Esophagus (tissue), 2 donors: Measurements from ENCODE around the gene CDH15. TPM values are rescaled to one million over a fixed set of nuclear protein-coding genes. Genes with fewer than 3 reads are reported as not detected.

Experiments
- H3K27ac ChIP-seq, 2 donors: one replicate each; pipeline ENCODE4 v1.5.1; 2013; ENCODE audit warnings: low read depth in 2 of 2, mild to moderate bottlenecking in 2 of 2, inconsistent platforms in 1 of 2, low read length in 1 of 2, moderate library complexity in 1 of 2
- H3K27me3 ChIP-seq, 2 donors: one replicate each; pipeline ENCODE4 v1.6.1; 2013; ENCODE audit warnings: low read length in 2 of 2, control low read depth in 1 of 2, mild to moderate bottlenecking in 1 of 2; ENCODE audit not compliant: insufficient read depth in 2 of 2, control insufficient read depth in 1 of 2
- H3K36me3 ChIP-seq, 2 donors: one replicate each; pipeline ENCODE4 v1.6.1; 2013; ENCODE audit warnings: low read length in 1 of 2; ENCODE audit not compliant: control insufficient read depth in 2 of 2, insufficient read depth in 2 of 2
- H3K4me1 ChIP-seq, 2 donors: one replicate each; pipeline ENCODE4 v1.6.1; 2013; ENCODE audit warnings: low read length in 1 of 2; ENCODE audit not compliant: control insufficient read depth in 2 of 2, insufficient read depth in 2 of 2
- H3K4me3 ChIP-seq, 2 donors: one replicate each; pipeline ENCODE4 v1.5.1; 2013; ENCODE audit warnings: low read length in 2 of 2, mild to moderate bottlenecking in 2 of 2, low read depth in 1 of 2, moderate library complexity in 1 of 2
- H3K9me3 ChIP-seq, 2 donors: one replicate each; pipeline ENCODE4 v1.6.1; 2013; ENCODE audit warnings: mild to moderate bottlenecking in 2 of 2, low read depth in 1 of 2, low read length in 1 of 2, moderate library complexity in 1 of 2; ENCODE audit not compliant: control insufficient read depth in 2 of 2, insufficient read depth in 1 of 2
- WGBS, 2 donors: extraction: QIAGEN DNeasy Blood & Tissue Kit; methylation state at CpG; one replicate each; pipeline ENCODE4 v1.1.7; 2013; 5-methylcytosine and 5-hydroxymethylcytosine counted together
- polyA plus RNA-seq, 2 donors: library from polyadenylated mRNA; stranded (reverse); fragments of 200-250 nt; gene quantifications; one replicate each; pipeline ENCODE4 v1.2.3, GENCODE V29; 2013
- donor health status: healthy with polysubstance abuse.
- donor health status: Bipolar disorder and iron deficiency.

CDH15 gene
- polyA plus RNA-seq, 2 donors = not detected

DNA sequence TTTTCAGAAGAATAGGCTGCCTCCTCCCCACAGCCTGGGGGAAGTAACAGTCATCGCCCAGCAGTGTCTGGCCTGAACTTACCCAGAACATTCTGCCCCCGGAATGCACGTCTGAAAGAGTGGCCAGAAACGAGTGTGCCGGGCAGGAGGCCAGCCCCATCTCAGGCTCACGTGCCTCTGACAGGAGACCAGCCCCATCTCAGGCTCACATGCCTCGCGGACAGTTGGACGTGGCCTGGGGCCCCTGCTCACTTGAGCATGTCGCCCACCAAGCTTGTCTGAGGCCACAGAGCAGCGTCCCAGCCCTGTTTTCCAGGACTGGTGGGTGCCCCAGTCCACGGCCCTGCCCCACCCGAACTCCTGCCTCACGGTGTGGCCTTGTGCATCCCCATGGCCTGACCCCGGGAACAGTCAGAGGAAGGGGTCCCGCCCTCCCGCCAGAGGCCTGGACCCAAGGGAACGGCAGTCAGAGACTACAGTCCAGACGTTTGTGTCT is 16.3 kb upstream of the CDH15 start:
- H3K9me3 ChIP-seq = no peaks in the 10 kb centered on the region
- no peak overlapping the region for H3K4me3 ChIP-seq
- peaks cover 3 to 24% of the 10 kb centered on the region in 2 donors for H3K4me1 ChIP-seq
- H3K36me3 ChIP-seq = peaks cover 3 to 7% of the 10 kb centered on the region in 2 donors
- no peaks in the 10 kb centered on the region for H3K27me3 ChIP-seq
- 21 to 28% methylated on average over 19 of the region's 19 CpGs for WGBS, 2 donors
- no peak overlapping the region for H3K27ac ChIP-seq

DNA sequence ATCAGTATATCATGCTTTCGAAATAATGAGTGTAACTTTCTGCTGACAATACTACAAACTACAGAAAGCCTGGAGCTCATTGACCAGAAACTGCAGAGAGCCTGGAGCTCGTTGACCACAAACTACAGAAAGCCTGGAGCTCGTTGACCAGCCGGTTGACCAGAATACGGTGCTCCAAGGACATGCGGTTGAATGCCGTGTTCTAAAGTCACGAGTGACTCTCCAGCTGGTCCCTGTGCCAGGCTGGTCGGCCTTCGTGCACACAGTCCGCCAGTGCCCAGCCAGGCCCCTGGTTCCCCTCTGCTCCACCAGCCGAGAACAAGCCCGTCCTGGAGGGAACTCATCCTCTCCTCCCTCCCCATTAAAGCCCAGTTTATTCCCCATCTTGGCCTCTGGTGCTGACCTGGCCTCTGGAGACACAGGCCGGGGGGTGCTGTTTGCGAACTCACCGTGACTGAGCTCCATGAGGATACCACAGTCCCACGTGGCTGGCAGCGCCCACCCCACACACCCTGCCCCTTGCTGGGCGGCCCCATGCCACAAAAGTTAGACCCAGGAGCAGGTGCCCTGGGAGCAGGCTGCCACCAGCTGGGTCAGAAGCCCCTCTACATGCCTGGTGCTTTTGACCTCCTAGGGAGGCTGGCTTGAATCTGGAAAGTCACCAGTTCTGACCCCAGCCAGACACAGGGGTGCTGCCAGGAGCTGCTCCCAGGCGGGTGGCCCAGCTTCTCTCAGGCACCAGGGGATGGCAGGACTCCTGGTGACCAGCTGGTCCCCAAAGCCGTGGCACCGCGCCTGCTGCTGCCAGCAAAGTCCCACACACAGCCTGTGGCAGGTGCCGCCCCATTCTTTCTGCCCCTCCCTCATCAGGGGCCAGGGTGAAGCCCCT is 15.5 kb upstream of the CDH15 start:
- Histone ChIP-seq H3K4me3 (no peak overlapping the region), H3K9me3 (no peaks in the 10 kb centered on the region), H3K36me3 (peaks cover 0 to 2% of the 10 kb centered on the region in 2 donors), H3K27me3 (no peaks in the 10 kb centered on the region), H3K4me1 (peaks cover 0 to 20% of the 10 kb centered on the region in 2 donors), H3K27ac (no peak overlapping the region)
- 57 to 60% methylated on average over 24 of the region's 24 CpGs for WGBS, 2 donors

DNA sequence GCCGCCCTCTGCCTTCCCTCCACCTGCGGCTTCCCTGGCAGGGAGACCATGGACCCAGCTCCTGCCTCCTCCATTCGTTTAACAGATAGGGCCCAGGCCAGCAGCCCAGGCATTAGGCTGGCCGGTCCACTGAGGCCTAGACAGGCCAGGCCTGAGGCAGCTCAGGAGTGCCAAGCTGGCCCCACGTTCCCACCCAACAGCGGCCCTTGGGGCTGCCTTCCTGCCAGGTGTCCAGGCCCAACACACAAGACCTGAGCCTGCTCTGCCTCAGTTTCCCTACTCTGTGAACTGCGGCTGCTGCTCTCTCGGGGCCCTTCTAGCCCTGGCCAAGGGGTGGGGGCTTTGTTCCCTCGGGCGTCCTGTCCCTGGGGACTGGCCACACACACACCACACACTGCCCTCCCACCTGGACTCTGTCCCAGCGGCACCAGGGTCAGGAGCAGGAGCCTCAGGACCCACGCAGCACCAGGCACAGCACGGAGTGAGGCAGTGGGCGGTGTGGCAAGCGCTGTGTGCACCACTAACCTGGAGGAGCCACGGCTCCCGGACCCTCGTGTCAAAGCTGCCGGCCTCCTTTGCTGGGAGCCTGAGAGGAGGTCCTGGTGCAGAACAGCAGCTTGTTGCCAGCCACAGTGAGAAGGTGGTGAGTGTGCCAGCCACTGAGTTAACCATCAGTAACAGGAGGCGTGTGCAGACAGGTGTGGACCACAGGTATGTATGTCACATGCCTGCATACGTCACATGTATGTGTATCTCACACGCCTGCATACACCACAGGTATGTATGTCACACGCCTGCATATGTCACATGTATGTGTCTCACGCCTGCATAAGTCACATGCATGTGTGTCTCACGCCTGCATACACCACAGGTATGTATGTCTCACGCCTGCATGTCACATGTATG is 14.6 kb upstream of the CDH15 start:
- 67 to 69% methylated on average over 26 of the region's 26 CpGs for WGBS, 2 donors

DNA sequence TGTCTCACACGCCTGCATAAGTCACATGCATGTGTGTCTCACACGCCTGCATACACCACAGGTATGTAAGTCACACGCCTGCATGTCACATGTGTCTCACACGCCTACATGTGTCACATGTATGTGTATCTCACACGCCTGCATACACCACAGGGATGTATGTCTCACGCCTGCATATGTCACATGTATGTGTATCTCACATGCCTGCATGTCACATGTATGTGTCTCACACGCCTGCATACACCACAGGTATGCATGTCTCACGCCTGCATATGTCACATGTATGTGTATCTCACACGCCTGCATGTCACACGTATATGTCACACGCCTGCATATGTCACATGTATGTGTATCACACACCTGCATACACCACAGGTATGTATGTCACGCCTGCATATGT is 13.8 kb upstream of the CDH15 start:
- Histone ChIP-seq H3K4me1 (peaks cover 0 to 20% of the 10 kb centered on the region in 2 donors), H3K9me3 (no peaks in the 10 kb centered on the region), H3K27me3 (no peaks in the 10 kb centered on the region), H3K4me3 (no peak overlapping the region), H3K27ac (no peak overlapping the region), H3K36me3 (peaks cover 0 to 2% of the 10 kb centered on the region in 2 donors)
- 92 to 94% methylated on average over 12 of the region's 12 CpGs for WGBS, 2 donors

More for the DNA sequence above, 14.6 kb upstream of the CDH15 start:
- peaks cover 0 to 2% of the 10 kb centered on the region in 2 donors for H3K36me3 ChIP-seq
- no peak overlapping the region for H3K27ac ChIP-seq
- H3K4me1 ChIP-seq = peaks cover 0 to 20% of the 10 kb centered on the region in 2 donors
- no peaks in the 10 kb centered on the region for H3K9me3 ChIP-seq
- no peaks in the 10 kb centered on the region for H3K27me3 ChIP-seq
- no peak overlapping the region for H3K4me3 ChIP-seq

DNA sequence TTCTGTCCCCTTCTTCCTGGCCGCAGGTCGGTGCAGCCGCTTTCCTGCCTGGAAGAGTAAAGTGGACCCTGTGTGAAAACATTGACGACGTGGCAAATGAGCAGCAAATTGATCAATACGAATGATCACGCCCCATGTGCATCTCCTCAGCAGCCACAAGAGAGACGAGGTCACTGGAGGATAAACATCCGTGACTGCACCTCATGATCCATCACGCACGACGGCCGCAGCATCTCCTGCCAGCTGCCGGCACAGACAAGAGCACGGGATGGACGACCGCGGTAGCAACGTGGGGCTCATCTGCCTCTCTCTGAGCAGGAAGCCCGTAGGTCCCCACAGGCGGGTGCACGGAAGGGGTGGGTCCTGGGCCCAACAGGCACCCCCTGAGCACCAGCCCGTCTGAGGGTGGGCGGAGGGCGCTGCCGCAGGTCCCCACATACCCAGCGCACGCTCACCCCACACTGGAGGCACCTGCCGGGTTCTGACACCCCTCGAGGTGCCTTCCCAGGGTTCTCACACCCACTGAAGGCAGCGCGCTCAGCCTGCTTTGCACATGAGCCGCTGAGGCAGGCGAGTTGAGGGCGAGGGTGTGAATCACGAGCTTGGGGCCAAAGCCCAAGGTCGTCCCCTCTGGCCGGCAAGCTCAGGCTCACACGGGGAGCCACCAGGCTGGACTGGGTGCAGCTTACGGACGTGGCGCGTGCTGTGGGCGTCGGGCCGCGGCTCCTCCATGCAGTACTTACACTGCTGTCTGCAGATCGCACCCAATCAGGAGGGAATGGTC is 12.3 kb upstream of the CDH15 start:
- H3K27ac ChIP-seq = no peak overlapping the region
- H3K4me1 ChIP-seq = peaks cover 0 to 10% of the 10 kb centered on the region in 2 donors
- H3K36me3 ChIP-seq = no peaks in the 10 kb centered on the region
- WGBS, 2 donors = 73% methylated on average over 48 of the region's 48 CpGs
- no peak overlapping the region for H3K4me3 ChIP-seq
- no peaks in the 10 kb centered on the region for H3K27me3 ChIP-seq
- H3K9me3 ChIP-seq = no peaks in the 10 kb centered on the region

DNA sequence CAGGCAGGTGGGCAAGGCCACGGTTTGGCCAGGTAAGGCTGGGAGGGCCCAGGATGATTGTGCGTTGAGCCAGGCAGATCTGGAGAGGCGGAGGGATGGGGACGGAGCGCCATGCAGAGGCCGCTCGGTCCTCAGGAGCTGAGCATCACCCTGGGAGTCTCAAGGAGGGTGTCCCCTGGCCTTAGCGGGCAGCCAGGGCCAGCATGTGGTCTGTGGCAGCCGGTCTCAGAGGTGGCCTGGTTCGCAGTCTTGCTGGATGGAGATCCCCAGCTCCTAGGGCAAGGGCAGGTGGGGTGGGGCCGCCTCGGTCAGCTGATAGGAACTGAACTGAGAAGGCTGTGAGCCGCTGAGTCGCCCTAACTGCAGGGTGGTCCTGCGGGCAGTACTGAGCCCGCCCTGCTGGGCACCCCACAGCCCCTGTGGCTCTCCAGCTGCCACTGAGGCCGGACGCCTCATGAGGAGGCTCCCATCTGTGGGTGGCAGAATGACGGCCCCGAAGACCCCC is 11.6 kb upstream of the CDH15 start:
- H3K27me3 ChIP-seq = no peaks in the 10 kb centered on the region
- no peaks in the 10 kb centered on the region for H3K36me3 ChIP-seq
- H3K4me3 ChIP-seq = no peak overlapping the region
- H3K4me1 ChIP-seq = peaks cover 0 to 4% of the 10 kb centered on the region in 2 donors
- no peaks in the 10 kb centered on the region for H3K9me3 ChIP-seq
- WGBS, 2 donors = 88% methylated on average over 20 of the region's 20 CpGs
- H3K27ac ChIP-seq = no peak overlapping the region

DNA sequence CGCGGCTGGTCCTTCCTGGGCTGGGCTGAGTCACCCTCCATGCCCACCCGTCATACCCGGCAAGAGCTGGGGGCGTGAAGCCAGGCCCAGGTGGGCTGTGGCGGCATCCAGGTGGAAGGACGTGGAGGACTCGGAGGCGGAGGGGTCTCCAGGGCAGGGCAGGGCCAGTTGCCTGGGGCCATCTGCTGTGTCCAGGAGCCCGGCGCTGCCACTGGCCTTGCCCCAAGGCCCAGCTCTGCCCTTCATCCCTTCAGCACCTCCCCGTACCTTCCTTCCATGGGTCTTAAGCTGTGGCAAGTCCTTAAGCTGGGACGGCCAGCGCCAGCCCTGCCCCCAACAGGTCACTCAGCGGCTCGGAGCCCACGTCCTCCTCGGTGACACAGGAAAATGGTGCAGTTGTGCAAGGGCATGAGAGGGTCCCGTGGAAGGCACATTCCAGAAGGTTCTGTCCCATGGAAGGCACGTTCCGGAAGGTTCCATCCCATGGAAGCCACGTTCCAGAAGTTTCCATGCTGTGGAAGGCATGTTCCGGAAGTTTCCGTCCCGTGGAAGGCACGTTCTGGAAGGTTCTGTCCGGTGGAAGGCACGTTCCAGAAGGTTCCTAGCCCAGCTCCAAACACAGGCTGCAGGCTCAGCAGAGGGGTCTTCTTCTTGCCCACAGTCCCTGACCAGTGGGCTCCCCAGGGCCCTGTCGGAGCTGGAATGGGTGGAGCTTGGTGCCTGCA is 10.4 kb upstream of the CDH15 start:
- WGBS, 2 donors = 85 to 87% methylated on average over 28 to 29 of the region's 29 CpGs
- no peaks in the 10 kb centered on the region for H3K4me1 ChIP-seq
- no peak overlapping the region for H3K27ac ChIP-seq
- H3K9me3 ChIP-seq = no peaks in the 10 kb centered on the region
- no peak overlapping the region for H3K4me3 ChIP-seq
- H3K36me3 ChIP-seq = no peaks in the 10 kb centered on the region
- H3K27me3 ChIP-seq = no peaks in the 10 kb centered on the region

DNA sequence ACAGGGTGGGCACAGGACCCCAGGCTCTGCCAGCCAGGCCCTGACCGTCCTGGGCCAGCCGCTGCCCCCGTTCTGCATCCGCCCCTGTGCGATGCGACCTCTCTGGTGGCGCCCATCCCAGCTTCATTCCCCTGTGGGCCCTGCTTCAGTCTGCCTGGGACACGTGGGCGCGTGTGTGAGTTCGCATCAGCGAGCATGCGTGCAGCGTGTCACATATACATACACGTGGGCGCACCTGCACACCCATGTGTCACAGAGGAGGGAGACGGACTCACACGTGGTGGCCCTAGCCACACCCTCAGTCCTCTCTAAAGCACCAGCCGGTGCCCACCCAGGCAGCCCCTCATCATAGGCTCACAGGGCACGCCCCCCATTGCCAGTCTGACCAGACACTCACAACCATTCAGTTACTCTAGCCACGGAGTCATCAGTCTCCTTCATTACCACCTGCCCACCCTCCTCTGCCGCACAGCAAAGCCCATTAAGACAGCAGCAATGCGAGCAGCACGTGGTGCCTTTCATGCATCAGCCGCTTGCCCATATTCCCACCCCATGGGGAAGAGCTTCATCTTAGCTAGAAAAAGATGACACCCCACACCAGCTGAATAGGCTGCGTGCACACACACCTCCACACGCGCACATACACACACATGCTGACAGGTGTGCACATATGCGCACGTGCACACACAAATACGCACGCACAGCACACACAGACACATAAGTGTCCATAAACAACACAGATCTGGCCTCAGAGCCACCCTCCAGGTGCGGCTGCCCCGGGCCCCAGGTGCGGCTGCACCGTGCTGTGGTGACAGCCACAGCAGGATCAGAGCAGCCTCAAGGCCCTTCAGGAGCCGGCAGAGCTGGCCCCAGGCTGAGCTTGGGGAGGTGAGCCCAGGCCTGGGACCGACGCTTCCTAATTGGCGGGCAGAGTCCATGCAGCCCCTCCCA is 9.5 kb upstream of the CDH15 start:
- H3K9me3 ChIP-seq = no peaks in the 10 kb centered on the region
- H3K36me3 ChIP-seq = no peaks in the 10 kb centered on the region
- no peak overlapping the region for H3K4me3 ChIP-seq
- no peak overlapping the region for H3K27ac ChIP-seq
- no peaks in the 10 kb centered on the region for H3K27me3 ChIP-seq
- 83 to 84% methylated on average over 40 of the region's 40 CpGs for WGBS, 2 donors
- H3K4me1 ChIP-seq = no peaks in the 10 kb centered on the region
